AG10803 (cell line): ENCODE measurements around the gene B3GALNT1.

Experiments
- DNase-seq: peaks from one replicate; pipeline ENCODE4 v3.0.0; 2010; ENCODE audit warnings: low read depth
- H3K4me3 ChIP-seq: 2 replicates; pipeline ENCODE4 v1.5.1; 2011; ENCODE audit warnings: mild to moderate bottlenecking, low read length, control low read depth
- CTCF ChIP-seq: conservative IDR thresholded peaks from 2 replicates; pipeline ENCODE4 v1.5.1; 2011; ENCODE audit warnings: mild to moderate bottlenecking, low read length, control low read depth, inconsistent platforms

The B3GALNT1 gene

GRCh38 chr3:161139686-161140085, 34.5 kb upstream of the B3GALNT1 start:
- H3K4me3 ChIP-seq: no peak overlapping the region
- TF ChIP-seq CTCF: no peak
- no peak for DNase-seq

- DNase-seq: no peak
- TF ChIP-seq CTCF: no peak
- no peak overlapping the region for H3K4me3 ChIP-seq
Measured at GRCh38 chr3:161137260-161137659, 32.1 kb upstream of the B3GALNT1 start.

- no peak for DNase-seq
- H3K4me3 ChIP-seq: no peak overlapping the region
- no peak for TF ChIP-seq CTCF
Measured at GRCh38 chr3:161132391-161132790, 27.2 kb upstream of the B3GALNT1 start.

GRCh38 chr3:161126495-161126894, 21.3 kb upstream of the B3GALNT1 start:
- DNase-seq: no peak
- TF ChIP-seq CTCF: no peak
- no peak overlapping the region for H3K4me3 ChIP-seq

- no peak overlapping the region for H3K4me3 ChIP-seq
- TF ChIP-seq CTCF: no peak
- DNase-seq: no peak
Measured at GRCh38 chr3:161117646-161118045, 12.5 kb upstream of the B3GALNT1 start.

GRCh38 chr3:161108840-161109239, 3.7 kb upstream of the B3GALNT1 start:
- TF ChIP-seq CTCF: no peak
- peak; percentile 58 for DNase-seq
- H3K4me3 ChIP-seq: no peak overlapping the region

GRCh38 chr3:161107311-161107710, 2.2 kb upstream of the B3GALNT1 start:
- no peak for TF ChIP-seq CTCF
- no peak overlapping the region for H3K4me3 ChIP-seq
- no peak for DNase-seq
